Prostate gland (tissue), 2 donors: Measurements from ENCODE around the gene SHISA5. TPM values are rescaled to one million over a fixed set of nuclear protein-coding genes. Genes with fewer than 3 reads are reported as not detected.

Source experiments
- DNase-seq: peaks from one replicate; pipeline ENCODE4 v3.0.0-alpha.2; 2019; ENCODE audit warnings: low spot score
- H3K27ac ChIP-seq, 2 donors: fragments of 200-600 bp; sonication (generic); 2 replicates each; pipeline ENCODE4 v1.5.1; 2017 to 2019
- H3K27me3 ChIP-seq: fragments of 200-600 bp; sonication (generic); replicated peaks from 2 replicates; pipeline ENCODE4 v1.5.1; 2019; ENCODE audit not compliant: insufficient read depth
- H3K36me3 ChIP-seq, 2 donors: fragments of 200-600 bp; sonication (generic); 1 replicate in 1 of 2; 2 replicates in 1 of 2; pipeline versions ENCODE4 v1.5.1 to v1.8.1; 2017 to 2019
- H3K4me1 ChIP-seq: fragments of 200-600 bp; sonication (generic); replicated peaks from 2 replicates; pipeline ENCODE4 v1.5.1; 2019
- H3K4me3 ChIP-seq, 2 donors: fragments of 200-600 bp; sonication (generic); 2 replicates each; pipeline ENCODE4 v1.5.1; 2017 to 2019
- H3K9me3 ChIP-seq: fragments of 200-600 bp; sonication (generic); 2 replicates; pipeline ENCODE4 v1.5.1; 2017
- CTCF ChIP-seq, 4 experiments: fragments of 200-600 bp in 2 of 4; fragments of 450-650 bp in 2 of 4; sonication (generic) in 2 of 4; IDR thresholded peaks; 1 replicate in 3 of 4; 2 replicates in 1 of 4; pipeline ENCODE4 v1.5.1; 2016 to 2019; ENCODE audit warnings: antibody characterized with exemption in 4 of 4, mild to moderate bottlenecking in 2 of 4, moderate library complexity in 2 of 4
- POLR2A ChIP-seq: fragments of 450-650 bp; IDR thresholded peaks from one replicate; pipeline ENCODE4 v1.6.1; 2016; ENCODE audit warnings: antibody characterized with exemption, mild to moderate bottlenecking
- POLR2AphosphoS5 ChIP-seq: sonication (generic); formaldehyde crosslinking; IDR thresholded peaks from one replicate; pipeline ENCODE4 v1.6.1; 2017; ENCODE audit warnings: antibody characterized with exemption
- WGBS: methylation state at CpG from one replicate; pipeline ENCODE4 v1.1.5; 2018; 5-methylcytosine and 5-hydroxymethylcytosine counted together
- intact Hi-C: fragments of 100-400 bp; cut with DNase I; formaldehyde crosslinking; loops from one replicate; pipeline ENCODE4 v1.14.2; 2022
- total RNA-seq, 2 donors: library from RNA; depleted of rRNA; stranded (reverse); fragments of >200 nt; gene quantifications; one replicate each; pipeline ENCODE4 v1.1.0, GENCODE V29; 2016

Gene SHISA5
- total RNA-seq, 2 donors from 2014 or later = 152 to 231 TPM

DNA sequence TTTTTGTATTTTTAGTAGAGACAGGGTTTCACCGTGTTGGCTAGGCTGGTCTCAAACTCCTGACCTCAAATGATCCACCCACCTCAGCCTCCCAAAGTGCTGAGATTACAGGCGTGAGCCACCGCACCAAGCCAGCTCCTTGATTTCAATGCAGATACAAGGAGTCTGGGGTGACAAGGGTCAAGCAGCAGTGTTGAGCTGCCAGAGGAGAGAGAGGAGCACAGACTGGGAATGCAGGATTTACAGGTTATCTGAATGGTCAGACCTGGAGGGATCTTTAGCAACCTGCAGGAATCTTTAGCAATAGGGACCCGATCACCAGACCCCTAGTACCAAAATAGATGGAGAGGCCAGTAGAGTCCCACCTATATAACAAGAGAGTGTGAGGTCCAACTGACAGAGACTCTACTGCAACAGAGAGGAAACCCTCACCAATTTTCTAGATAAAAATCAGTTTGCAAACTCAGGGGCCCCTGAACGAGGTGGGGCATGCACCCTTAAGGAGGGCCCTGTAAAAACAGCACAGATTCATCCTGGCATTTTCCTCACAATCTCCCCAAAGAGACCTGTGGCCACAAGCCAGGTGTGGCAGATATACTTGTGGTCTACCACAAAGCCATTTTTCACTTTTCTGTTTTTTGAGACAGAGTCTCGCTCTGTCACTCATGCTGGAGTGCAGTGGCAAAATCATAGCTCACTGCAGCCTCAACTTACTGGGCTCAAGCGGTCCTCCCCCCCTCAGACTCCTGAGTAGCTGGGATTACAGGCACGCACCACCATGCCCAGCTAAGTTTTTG lies 10.7 kb upstream of the SHISA5 start:
- Histone ChIP-seq H3K9me3 (no peaks in the 10 kb centered on the region), H3K36me3 (no peaks in the 10 kb centered on the region), H3K27ac (no peak overlapping the region), H3K27me3 (no peaks in the 10 kb centered on the region), H3K4me3 (no peak overlapping the region), H3K4me1 (no peaks in the 10 kb centered on the region)
- intact Hi-C loops = no loop called here
- WGBS = 96% methylated on average over 8 of the region's 8 CpGs
- TF ChIP-seq POLR2A = no peak
- TF ChIP-seq CTCF (IDR thresholded peaks at IDR 0.05) = no peak
- TF ChIP-seq POLR2AphosphoS5 = no peak
- no peak for DNase-seq

GRCh38 chr3:48511551-48511950 lies 7.6 kb upstream of the SHISA5 start:
- no peaks in the 10 kb centered on the region for H3K36me3 ChIP-seq
- no peaks in the 10 kb centered on the region for H3K27me3 ChIP-seq
- no peak for TF ChIP-seq CTCF (IDR thresholded peaks at IDR 0.05)
- TF ChIP-seq POLR2A = no peak
- no peak for TF ChIP-seq POLR2AphosphoS5
- intact Hi-C loops = no loop called here
- H3K27ac ChIP-seq = no peak overlapping the region
- H3K4me3 ChIP-seq = no peak overlapping the region
- peaks cover 4% of the 10 kb centered on the region for H3K4me1 ChIP-seq
- H3K9me3 ChIP-seq = no peaks in the 10 kb centered on the region
- WGBS = 95% methylated on average over 4 of the region's 4 CpGs
- DNase-seq = no peak

DNA sequence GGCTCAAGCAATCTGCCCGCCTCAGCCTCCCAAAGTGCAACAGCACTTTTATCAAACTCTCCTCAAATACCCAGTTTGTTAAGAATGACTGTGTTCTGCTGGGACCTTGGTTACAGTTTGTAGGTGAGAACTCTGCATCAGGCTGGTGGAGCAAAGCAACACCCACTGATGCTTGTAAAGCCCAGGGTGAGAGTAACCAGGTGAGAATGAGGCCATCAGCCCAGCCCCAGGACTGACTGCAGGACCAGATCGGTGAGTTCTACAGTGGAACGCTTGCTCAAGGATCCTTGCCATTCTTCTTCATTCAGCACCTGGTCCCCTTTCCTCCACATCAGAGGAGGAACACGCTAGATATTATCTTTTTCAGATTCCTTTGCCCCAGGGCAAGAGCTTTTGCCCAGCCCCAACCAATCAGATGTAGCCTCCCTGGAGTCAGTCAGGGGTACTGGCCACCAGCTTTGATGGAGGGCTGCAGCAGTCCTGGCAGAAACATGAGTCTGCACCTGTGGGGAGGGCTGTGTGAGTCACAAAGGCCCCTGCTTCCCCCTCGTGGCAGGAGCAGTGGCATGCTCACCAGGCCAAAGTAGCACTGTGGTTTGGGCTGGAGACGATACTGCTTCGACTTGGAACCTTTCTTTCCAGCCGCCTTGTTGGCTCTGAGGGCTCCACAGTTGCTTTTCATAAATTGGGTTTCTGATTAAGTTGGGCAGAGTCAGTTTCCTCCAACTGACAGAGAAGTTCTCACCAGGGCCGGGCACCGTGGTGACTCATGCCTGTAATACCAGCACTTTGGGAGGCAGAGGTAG lies 3.5 kb upstream of the SHISA5 start:
- peak in 3 of 4 experiments; percentile 45 to 77 (median 72) for TF ChIP-seq CTCF (IDR thresholded peaks at IDR 0.05)
- TF ChIP-seq POLR2AphosphoS5 = peak; percentile 83
- no peak for TF ChIP-seq POLR2A
- H3K27me3 ChIP-seq = no peaks in the 10 kb centered on the region
- H3K4me1 ChIP-seq = peaks cover 10% of the 10 kb centered on the region
- H3K36me3 ChIP-seq = no peaks in the 10 kb centered on the region
- no peak overlapping the region for H3K4me3 ChIP-seq
- intact Hi-C loops = loop anchor here (2.0 kb wide), 1 partner anchor 43 kb away; no protein-coding TSS in a partner anchor
- WGBS = 36% methylated on average over 10 of the region's 10 CpGs
- peak overlapping the region; percentile 52 to 65 for H3K27ac ChIP-seq
- peak; percentile 84 for DNase-seq
- no peaks in the 10 kb centered on the region for H3K9me3 ChIP-seq

DNA sequence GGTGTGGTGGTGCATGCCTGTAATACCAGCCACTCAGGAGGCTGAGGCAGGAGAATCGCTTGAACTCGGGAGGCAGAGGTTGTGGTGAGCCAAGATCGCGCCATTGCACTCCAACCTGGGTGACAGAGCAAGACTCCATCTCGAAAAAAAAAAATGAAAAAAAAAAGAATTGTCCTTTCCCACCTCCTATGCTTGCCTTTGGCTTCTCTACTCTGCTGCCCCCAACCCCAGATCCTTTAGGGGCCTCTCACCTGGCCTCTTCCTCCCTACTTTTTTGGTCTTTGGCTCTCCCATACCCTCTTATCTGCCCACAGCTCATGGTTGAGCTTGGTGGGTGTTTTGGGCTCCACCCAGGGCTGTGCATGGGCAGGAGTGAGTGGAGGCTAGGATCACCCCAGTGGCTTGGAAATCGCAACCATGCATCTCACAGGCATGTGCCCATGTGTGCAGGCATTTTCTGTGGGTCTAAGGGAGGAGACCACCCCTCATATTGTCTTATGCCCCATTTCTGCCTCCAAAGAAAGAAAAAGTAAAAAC lies 2.1 kb upstream of the SHISA5 start:
- DNase-seq = no peak
- H3K27me3 ChIP-seq = no peaks in the 10 kb centered on the region
- no peak overlapping the region for H3K27ac ChIP-seq
- H3K36me3 ChIP-seq = no peaks in the 10 kb centered on the region
- WGBS = 94% methylated on average over 6 of the region's 6 CpGs
- no peak overlapping the region for H3K4me3 ChIP-seq
- intact Hi-C loops = loop anchor here (2.0 kb wide), 1 partner anchor 41 kb away; no protein-coding TSS in a partner anchor
- H3K4me1 ChIP-seq = peaks cover 10% of the 10 kb centered on the region
- no peaks in the 10 kb centered on the region for H3K9me3 ChIP-seq
- TF ChIP-seq POLR2AphosphoS5 (no peak), CTCF (IDR thresholded peaks at IDR 0.05) (no peak), POLR2A (no peak)
